ENCODE measurements around the gene PIP5K1B. TPM values are rescaled to one million over a fixed set of nuclear protein-coding genes. Genes with fewer than 3 reads are reported as not detected.

Gene PIP5K1B
- total RNA-seq, 3 donors from 2014 or later: 0.48 to 1.6 (median 0.57) TPM

- H3K36me3 Mint-ChIP-seq (ENCODE audit: insufficient read depth): no peaks in the 10 kb centered on the region
- H3K27me3 Mint-ChIP-seq (ENCODE audit: low read depth): peaks cover 2% of the 10 kb centered on the region
- ATAC-seq (no peak), DNase-seq (no peak)
- H3K9me3 Mint-ChIP-seq: no peaks in the 10 kb centered on the region
- H3K4me1 Mint-ChIP-seq (ENCODE audit: low read depth): no peaks in the 10 kb centered on the region
- H3K4me3 Mint-ChIP-seq: no peak overlapping the region
Observed at GRCh38 chr9:68841276-68842052, 136.4 kb downstream of the PIP5K1B start.

- Mint-ChIP-seq H3K27me3 (ENCODE audit: low read depth) (peaks cover 2% of the 10 kb centered on the region), H3K36me3 (ENCODE audit: insufficient read depth) (no peaks in the 10 kb centered on the region), H3K4me3 (no peak overlapping the region), H3K9me3 (no peaks in the 10 kb centered on the region), H3K4me1 (ENCODE audit: low read depth) (no peaks in the 10 kb centered on the region)
- DNase-seq (no peak), ATAC-seq (no peak)
Observed at GRCh38 chr9:68842568-68842967, 137.5 kb downstream of the PIP5K1B start.

GRCh38 chr9:68843239-68843638 is 138.2 kb downstream of the PIP5K1B start:
- DNase-seq (no peak), ATAC-seq (no peak)
- no peaks in the 10 kb centered on the region for H3K4me1 Mint-ChIP-seq (ENCODE audit: low read depth)
- no peak overlapping the region for H3K4me3 Mint-ChIP-seq
- no peaks in the 10 kb centered on the region for H3K36me3 Mint-ChIP-seq (ENCODE audit: insufficient read depth)
- no peaks in the 10 kb centered on the region for H3K9me3 Mint-ChIP-seq
- peaks cover 2% of the 10 kb centered on the region for H3K27me3 Mint-ChIP-seq (ENCODE audit: low read depth)

- Mint-ChIP-seq H3K9me3 (no peaks in the 10 kb centered on the region), H3K4me3 (no peak overlapping the region), H3K4me1 (ENCODE audit: low read depth) (no peaks in the 10 kb centered on the region), H3K27me3 (ENCODE audit: low read depth) (peaks cover 2% of the 10 kb centered on the region), H3K36me3 (ENCODE audit: insufficient read depth) (no peaks in the 10 kb centered on the region)
- ATAC-seq (no peak), DNase-seq (no peak)
Observed at GRCh38 chr9:68844157-68844556, 139.1 kb downstream of the PIP5K1B start.

- H3K4me3 Mint-ChIP-seq: no peak overlapping the region
- H3K4me1 Mint-ChIP-seq (ENCODE audit: low read depth): no peaks in the 10 kb centered on the region
- H3K27me3 Mint-ChIP-seq (ENCODE audit: low read depth): peaks cover 2% of the 10 kb centered on the region
- no peaks in the 10 kb centered on the region for H3K9me3 Mint-ChIP-seq
- ATAC-seq (no peak), DNase-seq (peak; percentile 7)
- H3K36me3 Mint-ChIP-seq (ENCODE audit: insufficient read depth): no peaks in the 10 kb centered on the region
Observed at GRCh38 chr9:68844631-68845612, 139.9 kb downstream of the PIP5K1B start.

- H3K27me3 Mint-ChIP-seq (ENCODE audit: low read depth): peaks cover 6% of the 10 kb centered on the region
- no peak for ATAC-seq
- H3K9me3 Mint-ChIP-seq: no peaks in the 10 kb centered on the region
- H3K4me3 Mint-ChIP-seq: no peak overlapping the region
- H3K36me3 Mint-ChIP-seq (ENCODE audit: insufficient read depth): no peaks in the 10 kb centered on the region
- H3K4me1 Mint-ChIP-seq (ENCODE audit: low read depth): no peaks in the 10 kb centered on the region
- DNase-seq: no peak
Observed at GRCh38 chr9:68847765-68848164, 142.7 kb downstream of the PIP5K1B start.

GRCh38 chr9:68851657-68852056 is 146.6 kb downstream of the PIP5K1B start:
- no peak overlapping the region for H3K4me3 Mint-ChIP-seq
- H3K27me3 Mint-ChIP-seq (ENCODE audit: low read depth): peaks cover 6% of the 10 kb centered on the region
- no peak for ATAC-seq
- no peaks in the 10 kb centered on the region for H3K9me3 Mint-ChIP-seq
- no peaks in the 10 kb centered on the region for H3K4me1 Mint-ChIP-seq (ENCODE audit: low read depth)
- no peaks in the 10 kb centered on the region for H3K36me3 Mint-ChIP-seq (ENCODE audit: insufficient read depth)
- no peak for DNase-seq

GRCh38 chr9:68852941-68853340 is 147.9 kb downstream of the PIP5K1B start:
- ATAC-seq (no peak), DNase-seq (no peak)
- no peaks in the 10 kb centered on the region for H3K9me3 Mint-ChIP-seq
- no peaks in the 10 kb centered on the region for H3K4me1 Mint-ChIP-seq (ENCODE audit: low read depth)
- peaks cover 8% of the 10 kb centered on the region for H3K27me3 Mint-ChIP-seq (ENCODE audit: low read depth)
- H3K36me3 Mint-ChIP-seq (ENCODE audit: insufficient read depth): no peaks in the 10 kb centered on the region
- H3K4me3 Mint-ChIP-seq: no peak overlapping the region

- Mint-ChIP-seq H3K4me3 (no peak overlapping the region), H3K9me3 (no peaks in the 10 kb centered on the region), H3K4me1 (ENCODE audit: low read depth) (no peaks in the 10 kb centered on the region), H3K27me3 (ENCODE audit: low read depth) (peaks cover 4% of the 10 kb centered on the region), H3K36me3 (ENCODE audit: insufficient read depth) (no peaks in the 10 kb centered on the region)
- DNase-seq: no peak
- ATAC-seq: no peak
Observed at GRCh38 chr9:68859347-68859746, 154.3 kb downstream of the PIP5K1B start.

GRCh38 chr9:68860419-68860818 is 155.4 kb downstream of the PIP5K1B start:
- Mint-ChIP-seq H3K4me3 (no peak overlapping the region), H3K27me3 (ENCODE audit: low read depth) (peaks cover 4% of the 10 kb centered on the region), H3K9me3 (no peaks in the 10 kb centered on the region), H3K4me1 (ENCODE audit: low read depth) (no peaks in the 10 kb centered on the region), H3K36me3 (ENCODE audit: insufficient read depth) (no peaks in the 10 kb centered on the region)
- DNase-seq: no peak
- ATAC-seq: no peak

- H3K4me3 Mint-ChIP-seq: no peak overlapping the region
- H3K4me1 Mint-ChIP-seq (ENCODE audit: low read depth): no peaks in the 10 kb centered on the region
Observed at GRCh38 chr9:68861436-68861835, 156.4 kb downstream of the PIP5K1B start.

GRCh38 chr9:68867066-68867465 is 162.0 kb downstream of the PIP5K1B start:
- no peak for DNase-seq
- no peak overlapping the region for H3K4me3 Mint-ChIP-seq
- no peaks in the 10 kb centered on the region for H3K36me3 Mint-ChIP-seq (ENCODE audit: insufficient read depth)
- no peaks in the 10 kb centered on the region for H3K4me1 Mint-ChIP-seq (ENCODE audit: low read depth)
- ATAC-seq: no peak
- H3K9me3 Mint-ChIP-seq: no peaks in the 10 kb centered on the region
- no peaks in the 10 kb centered on the region for H3K27me3 Mint-ChIP-seq (ENCODE audit: low read depth)

More at GRCh38 chr9:68861436-68861835, 156.4 kb downstream of the PIP5K1B start:
- Mint-ChIP-seq H3K36me3 (ENCODE audit: insufficient read depth) (no peaks in the 10 kb centered on the region), H3K9me3 (no peaks in the 10 kb centered on the region), H3K27me3 (ENCODE audit: low read depth) (peaks cover 2% of the 10 kb centered on the region)
- no peak for DNase-seq
- ATAC-seq: no peak

GRCh38 chr9:68869022-68869421 is 164.0 kb downstream of the PIP5K1B start:
- no peaks in the 10 kb centered on the region for H3K9me3 Mint-ChIP-seq
- H3K36me3 Mint-ChIP-seq (ENCODE audit: insufficient read depth): no peaks in the 10 kb centered on the region
- H3K27me3 Mint-ChIP-seq (ENCODE audit: low read depth): no peaks in the 10 kb centered on the region

GRCh38 chr9:68870086-68870485 is 165.0 kb downstream of the PIP5K1B start:
- H3K36me3 Mint-ChIP-seq (ENCODE audit: insufficient read depth): no peaks in the 10 kb centered on the region

More at GRCh38 chr9:68869022-68869421, 164.0 kb downstream of the PIP5K1B start:
- DNase-seq (no peak), ATAC-seq (no peak)
- Mint-ChIP-seq H3K4me1 (ENCODE audit: low read depth) (no peaks in the 10 kb centered on the region), H3K4me3 (no peak overlapping the region)

More at GRCh38 chr9:68870086-68870485, 165.0 kb downstream of the PIP5K1B start:
- H3K27me3 Mint-ChIP-seq (ENCODE audit: low read depth): no peaks in the 10 kb centered on the region
- H3K4me1 Mint-ChIP-seq (ENCODE audit: low read depth): no peaks in the 10 kb centered on the region
- DNase-seq (no peak), ATAC-seq (no peak)
- no peaks in the 10 kb centered on the region for H3K9me3 Mint-ChIP-seq
- H3K4me3 Mint-ChIP-seq: no peak overlapping the region

Measured in activated T-cell treated with anti-CD3 and anti-CD28 coated beads, Interleukin-2, amount 50 U/mL, for 4 hours (primary cell).